Measurements from ENCODE around the gene DRAXIN.

Gene DRAXIN, protein sequence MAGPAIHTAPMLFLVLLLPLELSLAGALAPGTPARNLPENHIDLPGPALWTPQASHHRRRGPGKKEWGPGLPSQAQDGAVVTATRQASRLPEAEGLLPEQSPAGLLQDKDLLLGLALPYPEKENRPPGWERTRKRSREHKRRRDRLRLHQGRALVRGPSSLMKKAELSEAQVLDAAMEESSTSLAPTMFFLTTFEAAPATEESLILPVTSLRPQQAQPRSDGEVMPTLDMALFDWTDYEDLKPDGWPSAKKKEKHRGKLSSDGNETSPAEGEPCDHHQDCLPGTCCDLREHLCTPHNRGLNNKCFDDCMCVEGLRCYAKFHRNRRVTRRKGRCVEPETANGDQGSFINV

DNA sequence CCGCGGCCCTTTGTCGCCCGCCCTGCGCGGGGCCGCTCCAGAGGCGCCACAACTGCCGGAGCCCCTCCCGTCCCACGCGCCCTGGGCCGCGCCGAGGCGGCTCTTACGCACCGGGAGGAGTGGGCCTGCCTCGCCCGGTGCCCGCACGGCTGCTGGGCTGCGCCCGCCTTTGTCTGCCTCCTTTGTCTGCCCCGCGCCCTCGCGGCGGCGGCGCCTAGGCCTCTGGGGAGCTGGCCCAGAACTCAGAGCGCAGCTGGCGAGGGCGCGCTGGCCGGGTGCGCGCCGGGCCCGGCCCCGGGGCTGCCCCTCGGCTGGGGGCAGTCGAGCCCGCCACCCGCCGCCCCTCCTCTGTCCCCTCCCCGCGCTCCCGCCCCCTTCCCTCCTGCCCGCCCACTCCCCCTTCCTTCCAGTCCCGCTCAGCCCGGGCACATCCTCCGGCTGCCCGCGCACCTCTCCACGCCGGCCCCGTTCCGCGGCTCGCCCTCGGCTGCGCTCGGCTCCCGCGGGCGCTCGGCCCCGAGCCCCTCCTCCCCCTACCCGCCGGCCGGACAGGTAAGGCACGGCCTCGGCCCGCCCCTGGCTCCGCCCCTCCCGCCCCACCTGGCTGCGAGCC is at the start of gene DRAXIN:
Gene DRAXIN (plus strand): TSS at position 409 of the 613 bp plus-strand sequence. CDS start 14,549 bp downstream, outside the sequence.
- DNase-seq (ENCODE audit: low read depth in 2 of 2) = no peak

DNA sequence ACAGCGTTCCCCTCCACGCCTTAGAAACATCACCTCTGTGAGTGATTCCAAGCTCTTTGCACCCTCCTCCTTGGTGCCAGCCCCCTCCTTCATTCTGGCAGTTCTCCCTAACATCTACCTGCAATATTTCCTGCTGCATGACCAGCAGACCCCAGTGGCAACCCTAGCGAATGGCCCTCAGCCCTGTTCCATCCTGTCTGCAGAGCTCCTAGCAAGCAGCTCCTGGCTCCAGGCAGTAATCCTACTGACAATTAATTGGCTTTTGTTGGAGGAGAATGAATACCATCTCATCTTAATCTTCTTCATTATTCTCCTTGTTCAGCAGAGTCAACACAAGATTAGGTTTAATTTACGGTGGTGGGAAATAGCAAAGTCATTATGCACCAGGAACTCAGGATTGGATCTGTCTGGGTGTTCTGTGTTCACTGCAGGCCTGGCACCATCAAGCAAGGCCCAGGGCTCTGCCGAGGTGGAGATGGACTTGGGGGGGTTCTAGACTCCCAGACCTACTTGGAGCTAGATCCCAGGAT is 49.7 kb upstream of the DRAXIN start:
- DNase-seq (ENCODE audit: low read depth in 2 of 2) = no peak

DNA sequence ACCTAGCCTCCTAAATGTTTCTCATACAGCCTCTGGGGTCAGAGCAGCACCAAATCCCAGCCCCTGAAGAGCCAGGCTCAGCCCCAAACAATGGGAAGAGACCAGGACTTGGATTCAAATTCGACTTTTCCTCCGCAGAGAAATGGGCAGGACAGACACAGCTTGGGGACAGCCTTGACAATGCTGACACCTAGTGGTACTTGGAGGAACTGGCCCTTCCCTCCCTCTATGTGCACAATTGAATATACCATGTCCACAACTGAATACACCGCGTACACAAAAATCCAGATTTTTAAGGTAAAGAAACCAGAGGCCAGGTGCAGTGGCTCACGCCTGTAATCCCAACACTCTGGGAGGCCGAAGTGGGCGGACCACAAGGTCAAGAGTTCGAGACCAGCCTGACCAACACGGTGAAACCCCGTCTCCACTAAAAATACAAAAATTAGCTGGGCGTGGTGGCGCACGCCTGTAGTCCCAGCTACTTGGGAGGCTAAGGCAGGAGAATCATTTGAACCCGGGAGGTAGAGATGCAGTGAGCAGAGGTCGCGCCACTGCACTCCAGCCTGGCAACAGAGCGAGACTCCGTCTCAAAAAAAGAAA is 49.0 kb upstream of the DRAXIN start:
- DNase-seq (ENCODE audit: low read depth in 2 of 2) = peak; percentile 46 to 47

DNA sequence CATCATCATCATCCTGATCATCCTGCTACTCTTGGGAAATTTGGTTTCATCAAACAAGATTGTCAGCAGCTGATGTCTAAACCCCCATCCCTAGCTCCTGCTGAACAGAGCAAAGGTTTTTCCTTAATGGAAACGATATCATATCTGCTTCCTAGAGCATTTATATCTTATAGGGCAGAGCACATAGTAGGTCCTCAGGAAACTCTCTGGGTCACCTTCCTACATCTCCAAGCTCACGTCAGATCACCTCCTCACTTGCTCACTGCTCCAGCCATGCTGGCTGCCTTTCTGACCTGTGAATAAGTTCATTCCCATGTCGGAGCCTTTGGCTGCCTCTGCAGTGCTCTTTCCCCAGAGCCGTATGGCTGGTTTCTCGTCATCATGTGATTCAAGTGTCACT is 47.7 kb upstream of the DRAXIN start:
- DNase-seq (ENCODE audit: low read depth in 2 of 2) = no peak

DNA sequence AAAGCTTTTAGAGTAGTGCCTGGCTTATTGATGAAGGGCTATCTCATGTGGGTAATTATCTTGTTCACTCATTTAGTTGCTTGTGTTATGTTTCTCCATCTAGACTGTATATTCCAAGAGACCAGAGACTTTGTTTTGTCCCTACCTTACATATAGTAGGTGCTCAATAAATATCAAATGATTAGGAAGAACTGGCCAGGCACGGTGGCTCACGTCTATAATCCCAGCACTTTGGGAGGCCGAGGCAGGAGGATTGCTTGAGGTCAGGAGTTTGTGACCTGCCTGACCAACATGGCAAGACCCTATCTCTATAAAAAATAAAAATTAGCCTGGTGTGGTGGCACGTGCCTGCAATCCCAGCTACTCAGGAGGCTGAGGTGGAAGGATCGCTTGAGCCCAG is 46.2 kb upstream of the DRAXIN start:
- no peak for DNase-seq (ENCODE audit: low read depth in 2 of 2)

DNA sequence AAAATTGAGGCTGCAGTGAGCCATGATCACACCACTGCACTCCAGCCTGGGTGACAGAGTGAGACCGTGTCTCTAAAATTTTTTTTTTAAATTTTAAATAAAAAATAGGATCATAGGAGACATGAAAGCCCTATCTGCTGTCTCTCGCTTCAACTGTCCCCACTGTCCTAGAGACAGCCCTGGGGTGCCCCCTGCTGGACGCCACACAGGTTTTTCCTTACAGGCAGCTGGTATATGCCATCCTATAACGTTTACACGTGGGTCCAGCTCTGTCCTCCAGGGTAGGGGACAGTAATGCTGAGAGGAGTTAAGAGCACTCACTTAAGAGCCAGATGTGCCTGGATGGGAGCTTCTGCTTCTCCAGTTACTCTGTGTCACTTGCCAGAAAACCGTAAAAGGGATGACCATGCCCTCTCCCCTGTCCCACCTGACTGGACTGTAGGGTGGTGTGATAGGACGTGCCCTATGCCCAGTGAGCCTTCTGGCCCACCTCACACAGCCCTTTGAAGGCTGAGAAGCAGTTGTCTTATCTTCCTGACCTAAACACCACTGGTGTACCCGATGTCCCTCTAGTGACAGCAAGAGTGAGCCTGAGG is 45.7 kb upstream of the DRAXIN start:
- DNase-seq (ENCODE audit: low read depth in 2 of 2) = peak; percentile 43 to 58

DNA sequence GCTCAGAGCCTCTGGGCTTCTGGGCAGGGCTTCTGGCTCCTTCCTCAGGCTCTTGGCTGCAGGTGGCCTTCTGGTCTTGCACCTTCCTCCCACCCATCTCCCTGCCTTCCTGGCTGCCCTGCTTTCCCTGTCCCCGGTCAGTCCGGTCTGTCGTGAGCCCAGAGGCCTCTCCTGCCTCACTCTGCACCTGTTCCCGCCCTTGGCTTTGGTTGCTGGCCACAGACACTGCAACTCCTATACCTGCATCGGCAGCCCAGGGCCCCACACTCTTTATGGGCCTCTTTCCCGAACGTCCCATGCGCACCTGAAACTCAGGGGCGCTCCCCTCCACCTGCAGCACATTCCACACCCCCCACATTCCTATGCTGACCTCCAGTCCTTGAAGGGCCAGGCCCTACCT is 45.2 kb upstream of the DRAXIN start:
- DNase-seq (ENCODE audit: low read depth in 2 of 2) = no peak

DNA sequence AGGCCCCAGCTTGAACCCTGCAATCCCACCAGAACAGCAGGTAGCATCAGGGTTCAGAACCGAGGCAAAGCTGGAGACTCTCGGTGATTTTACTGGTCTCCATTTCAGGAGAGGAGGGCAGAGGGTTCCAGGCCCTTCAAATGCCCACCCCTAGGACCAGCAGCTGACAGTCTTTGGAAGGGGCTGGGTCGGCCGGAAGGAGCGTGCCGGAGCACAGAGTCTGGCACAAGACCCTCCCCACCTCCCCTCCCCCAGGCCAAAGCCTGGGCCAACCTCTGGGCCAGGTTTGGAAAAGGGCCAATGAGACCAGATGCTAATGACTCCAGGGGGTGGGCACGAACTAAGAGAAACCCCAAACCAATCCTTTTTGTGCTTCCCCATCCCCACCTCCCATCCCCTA is 44.2 kb upstream of the DRAXIN start:
- no peak for DNase-seq (ENCODE audit: low read depth in 2 of 2)

DNA sequence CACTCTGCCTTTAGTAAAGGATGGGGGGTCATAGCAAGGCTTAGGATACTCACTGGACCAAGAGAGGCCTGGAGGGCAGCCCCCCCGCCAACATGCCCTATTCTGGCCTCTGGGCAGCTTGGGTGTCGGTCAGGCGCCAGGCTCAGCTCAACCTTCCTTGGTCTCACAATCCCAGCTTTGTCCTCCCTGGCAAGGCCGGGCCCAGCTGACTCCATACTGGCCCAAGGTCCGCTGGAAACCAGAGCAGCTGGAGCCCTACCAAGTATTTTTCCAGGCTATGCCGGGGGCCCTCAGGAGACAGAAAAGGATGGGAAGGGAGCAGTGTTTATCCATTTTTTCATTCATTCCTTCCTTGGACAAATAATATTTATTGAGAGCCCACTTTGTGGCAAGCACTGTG is 43.5 kb upstream of the DRAXIN start:
- no peak for DNase-seq (ENCODE audit: low read depth in 2 of 2)

DNA sequence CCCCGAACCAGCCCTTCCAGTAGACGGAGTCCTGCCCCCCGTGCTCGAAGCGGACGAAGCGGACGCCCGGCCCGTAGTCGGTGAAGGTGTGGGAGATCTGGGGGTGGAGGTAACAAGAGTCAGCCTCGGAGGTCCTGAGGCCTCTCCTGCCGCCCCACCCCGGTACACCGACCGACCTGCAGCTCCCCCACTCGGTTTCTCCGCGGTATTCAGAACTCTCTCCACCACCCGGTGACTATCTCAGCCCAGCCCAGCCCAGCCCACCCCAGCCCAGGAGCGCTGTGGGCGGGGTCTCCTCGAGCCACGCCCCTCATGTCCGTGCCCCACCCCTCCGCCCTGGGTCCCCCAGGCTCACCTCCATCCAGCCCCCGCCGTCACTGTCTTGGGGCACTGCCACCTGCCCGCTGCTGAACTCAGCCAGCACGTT is 42.8 kb upstream of the DRAXIN start:
- DNase-seq (ENCODE audit: low read depth in 2 of 2) = peak in 1 of 2 donors; percentile 8

DNA sequence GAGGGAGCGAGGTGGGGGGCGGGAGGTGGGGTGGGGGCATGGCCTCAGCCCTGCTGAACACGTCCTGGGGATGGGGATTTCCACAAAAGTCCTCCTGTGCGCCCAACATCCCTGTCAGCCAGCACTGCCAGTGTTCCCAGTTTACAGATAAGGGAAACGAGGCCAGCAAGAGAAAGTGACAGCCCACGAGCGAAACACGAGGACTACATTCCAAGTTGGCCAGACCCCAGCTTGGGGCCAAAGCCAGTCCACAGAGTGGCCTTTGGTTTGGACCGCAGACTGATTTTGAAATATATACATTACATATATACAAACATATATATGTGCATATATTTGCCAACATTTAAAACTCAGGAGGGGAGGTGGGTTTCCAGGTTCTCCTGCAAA is 42.3 kb upstream of the DRAXIN start:
- DNase-seq (ENCODE audit: low read depth in 2 of 2) = no peak

DNA sequence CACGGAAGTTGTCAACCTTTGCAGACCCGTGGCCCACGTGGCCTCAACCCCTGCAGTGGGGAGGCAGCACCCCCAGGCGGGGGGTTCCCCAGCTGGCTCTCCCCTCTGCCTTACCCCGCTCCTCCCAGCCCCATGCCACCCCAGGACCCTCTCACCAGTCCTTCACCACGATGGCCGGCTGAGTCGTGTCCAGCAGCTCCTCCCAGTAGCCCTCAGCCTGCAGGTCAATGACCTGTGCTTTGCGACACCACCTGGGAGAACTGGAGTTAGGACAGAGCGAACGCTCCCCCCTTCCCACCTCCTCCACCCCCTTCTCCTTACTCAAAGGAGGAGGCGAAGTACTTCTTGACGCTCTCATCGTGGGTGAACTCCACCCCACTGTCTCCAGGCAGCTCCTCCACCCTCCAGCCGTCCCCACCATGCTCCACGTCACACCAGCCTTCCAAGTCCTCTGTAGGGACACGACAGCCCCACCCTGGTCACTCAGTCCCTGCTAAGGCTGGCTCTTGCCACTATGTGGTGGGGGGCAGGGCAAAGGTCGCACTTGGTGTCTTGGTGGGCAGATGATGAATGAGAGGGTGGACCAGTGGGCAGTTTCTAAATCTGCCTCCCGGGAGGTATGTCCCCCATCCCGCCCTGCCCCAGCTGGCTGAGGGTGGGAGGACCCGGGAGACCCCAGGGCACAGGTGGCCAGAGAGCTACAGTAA is 41.7 kb upstream of the DRAXIN start:
- DNase-seq (ENCODE audit: low read depth in 2 of 2) = no peak

DNA sequence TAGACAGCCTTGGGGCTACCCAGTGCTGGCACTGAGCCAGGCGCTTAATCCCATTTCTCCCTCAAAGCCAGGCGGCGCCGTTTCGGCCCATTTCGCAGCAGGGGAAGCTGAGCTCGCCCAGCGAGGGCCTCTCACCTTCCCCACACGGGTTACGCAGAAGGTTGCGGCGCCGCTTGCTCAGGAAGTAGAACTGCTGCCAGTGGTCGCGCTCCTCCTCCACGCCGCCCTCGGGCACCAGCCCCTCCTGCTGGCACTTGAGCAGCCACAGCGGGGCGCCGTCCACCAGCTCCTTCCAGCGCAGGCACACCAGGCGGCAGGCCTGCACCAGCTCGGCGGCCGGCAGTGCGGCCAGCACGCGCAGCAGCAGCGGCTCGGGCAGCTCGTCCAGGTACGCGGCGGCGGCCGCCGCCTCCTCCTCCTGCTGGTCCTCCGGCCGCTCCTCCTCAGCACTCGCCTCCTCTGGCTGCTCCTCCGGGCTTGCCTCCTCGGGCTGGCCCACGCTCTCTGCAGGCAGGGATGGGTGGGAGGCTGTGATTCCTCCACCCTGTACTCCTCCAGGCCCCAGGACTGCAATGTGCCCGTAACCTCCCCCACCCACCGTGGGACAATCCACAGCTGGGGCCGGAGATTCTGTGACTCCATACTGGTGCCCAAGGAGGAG is 41.0 kb upstream of the DRAXIN start:
- DNase-seq (ENCODE audit: low read depth in 2 of 2) = peak; percentile 53 to 55

DNA sequence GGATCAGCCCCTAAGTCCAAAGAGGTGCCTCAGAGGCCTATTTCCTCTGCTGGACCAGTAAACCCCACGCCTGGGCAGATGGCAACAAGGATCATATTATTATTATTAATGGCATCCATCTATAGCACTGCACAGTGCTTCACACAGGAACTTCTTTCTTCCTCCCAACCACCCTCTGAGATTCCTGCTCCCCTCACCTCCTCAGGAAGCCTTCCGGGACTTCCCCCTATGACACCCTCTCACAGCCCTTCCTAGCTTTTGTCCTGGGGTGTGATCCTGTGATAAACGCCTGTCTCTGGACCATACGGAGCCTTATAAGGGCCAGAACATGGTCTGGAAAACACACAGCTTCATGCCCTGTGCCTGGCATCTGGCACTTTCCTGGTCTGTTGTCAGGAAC is 40.5 kb upstream of the DRAXIN start:
- DNase-seq (ENCODE audit: low read depth in 2 of 2) = no peak

DNA sequence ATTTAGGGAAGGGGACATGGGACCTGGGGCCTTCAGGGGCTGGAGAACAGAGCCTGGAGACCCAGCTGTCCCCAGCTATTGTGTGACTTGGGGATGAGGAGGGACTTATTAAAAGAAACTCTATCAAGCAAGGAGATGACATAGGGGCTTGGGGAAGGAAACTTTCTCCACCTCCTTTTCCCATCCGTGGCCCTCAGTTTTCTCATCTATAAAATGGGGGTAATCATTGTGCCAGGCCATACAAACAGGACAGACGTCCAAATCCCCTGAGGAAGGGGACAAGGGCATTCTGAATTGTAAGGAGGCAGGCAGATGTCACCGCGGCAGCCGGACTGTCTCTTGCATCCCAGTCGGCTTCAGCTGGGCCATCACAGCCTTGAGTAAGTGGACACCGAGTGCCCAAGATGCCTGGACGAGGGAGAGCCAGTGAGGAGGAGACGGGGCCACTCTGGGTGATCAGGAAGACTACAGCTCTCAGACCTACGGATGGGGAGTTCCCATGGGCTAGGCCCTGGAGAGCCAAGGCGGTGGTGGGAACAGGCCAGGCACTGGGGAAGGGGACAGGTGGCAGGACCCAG is 39.2 kb upstream of the DRAXIN start:
- DNase-seq (ENCODE audit: low read depth in 2 of 2) = no peak

DNA sequence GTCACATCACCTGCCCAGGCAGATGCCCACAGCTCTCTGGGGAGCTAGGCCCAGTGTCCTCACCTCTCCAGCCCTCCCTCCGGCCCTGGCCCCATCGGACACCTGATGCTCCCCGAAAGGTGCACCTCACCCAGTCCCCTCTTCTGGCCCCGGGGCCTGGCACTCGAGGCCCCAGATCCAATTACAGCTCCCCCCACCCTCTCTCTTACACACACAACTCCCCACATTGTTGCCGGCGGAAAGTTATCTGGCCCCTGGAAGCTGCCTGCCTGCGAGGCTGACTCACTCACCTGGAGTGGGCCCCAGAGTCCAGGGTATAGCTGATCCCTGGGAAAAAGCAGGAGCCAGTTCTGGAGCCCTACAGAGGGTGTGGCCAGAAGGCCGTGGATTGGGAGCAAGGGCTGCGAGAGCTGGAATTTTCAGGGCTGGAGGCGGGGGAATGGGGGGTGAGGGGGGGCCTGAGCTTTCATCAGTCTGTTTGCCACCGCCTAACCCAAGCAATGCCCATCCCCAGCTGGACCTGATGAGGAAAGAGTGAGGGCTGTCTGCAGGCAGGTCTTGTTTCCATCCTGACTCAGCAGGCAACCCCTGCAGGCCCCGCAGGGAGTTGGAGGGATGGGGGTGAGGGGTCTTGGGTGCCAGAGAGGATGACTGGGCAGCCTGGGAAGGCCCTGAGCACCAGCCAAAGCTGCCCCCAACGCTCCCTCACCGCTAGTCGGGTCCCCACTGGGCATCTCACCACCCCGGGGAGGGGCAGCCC is 38.2 kb upstream of the DRAXIN start:
- DNase-seq (ENCODE audit: low read depth in 2 of 2) = no peak

DNA sequence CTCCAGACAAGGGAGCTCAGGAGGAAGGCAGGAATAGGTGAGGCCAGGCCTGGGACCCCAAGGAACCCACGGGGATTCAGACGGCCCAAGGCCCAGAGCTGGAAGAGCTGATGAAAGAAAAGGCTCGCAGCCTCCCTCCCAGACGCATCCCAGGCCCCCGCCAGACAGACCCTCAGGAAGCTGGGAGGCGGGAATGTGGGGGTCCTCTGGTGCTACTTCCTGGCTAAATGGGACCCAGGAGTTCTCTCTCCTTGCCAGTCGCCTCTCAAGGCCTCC is 37.7 kb upstream of the DRAXIN start:
- DNase-seq (ENCODE audit: low read depth in 2 of 2) = no peak

DNA sequence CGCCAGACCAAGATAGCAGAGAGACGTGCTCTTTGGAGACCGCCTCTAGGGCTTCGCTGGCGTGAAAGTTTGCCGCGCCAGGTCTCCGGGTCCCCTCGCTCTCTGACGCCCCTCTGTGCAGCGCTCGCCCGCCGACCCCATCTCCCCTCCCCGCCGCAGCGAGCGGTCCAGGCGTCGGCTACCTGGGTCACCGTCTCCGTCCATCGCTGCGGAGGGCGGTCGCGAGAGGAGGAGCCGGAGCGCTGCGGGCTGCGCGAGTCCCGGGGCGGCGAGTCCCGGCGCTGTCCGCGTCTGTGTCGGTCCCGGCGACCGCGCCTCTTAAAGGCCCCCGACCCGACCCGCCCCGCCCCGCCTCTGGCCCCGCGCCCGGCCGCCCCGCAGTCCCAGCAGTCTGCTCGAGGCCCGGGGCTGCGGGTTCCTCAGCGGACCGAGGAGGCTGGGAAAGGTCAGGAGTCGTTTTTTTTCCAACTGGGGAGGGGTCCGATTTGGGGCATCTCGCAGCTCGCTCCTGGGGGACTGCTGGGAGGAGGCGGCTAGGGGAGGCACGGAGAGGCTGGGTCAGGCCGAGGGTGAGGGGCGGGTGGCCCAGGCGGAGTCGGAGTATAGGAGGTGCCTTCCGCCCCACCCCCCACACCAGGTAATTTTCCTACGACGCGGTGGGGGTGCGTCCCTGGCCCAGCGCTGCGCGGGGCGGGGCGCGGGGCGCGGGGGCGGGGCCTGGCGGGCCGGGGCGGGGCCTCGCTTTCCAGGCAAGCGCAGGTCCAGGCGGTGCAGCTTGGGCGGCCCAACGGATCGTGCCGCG is 37.2 kb upstream of the DRAXIN start, which contains the start of the genes FBXO2 and FBXO44:
Gene FBXO2 (minus strand): TSS at position 293 of the 802 bp plus-strand sequence. CDS start 89 bp downstream, at position 204.
Gene FBXO44 (plus strand): TSS at position 741 of the 802 bp plus-strand sequence. CDS start 959 bp downstream, outside the sequence.
- peak; percentile 20 to 45 for DNase-seq (ENCODE audit: low read depth in 2 of 2)

All from activated CD8-positive, alpha-beta memory T cell treated with anti-CD3 and anti-CD28 coated beads for 4 hours (primary cell).